ENCODE results near the gene SLC40A1.

DNA sequence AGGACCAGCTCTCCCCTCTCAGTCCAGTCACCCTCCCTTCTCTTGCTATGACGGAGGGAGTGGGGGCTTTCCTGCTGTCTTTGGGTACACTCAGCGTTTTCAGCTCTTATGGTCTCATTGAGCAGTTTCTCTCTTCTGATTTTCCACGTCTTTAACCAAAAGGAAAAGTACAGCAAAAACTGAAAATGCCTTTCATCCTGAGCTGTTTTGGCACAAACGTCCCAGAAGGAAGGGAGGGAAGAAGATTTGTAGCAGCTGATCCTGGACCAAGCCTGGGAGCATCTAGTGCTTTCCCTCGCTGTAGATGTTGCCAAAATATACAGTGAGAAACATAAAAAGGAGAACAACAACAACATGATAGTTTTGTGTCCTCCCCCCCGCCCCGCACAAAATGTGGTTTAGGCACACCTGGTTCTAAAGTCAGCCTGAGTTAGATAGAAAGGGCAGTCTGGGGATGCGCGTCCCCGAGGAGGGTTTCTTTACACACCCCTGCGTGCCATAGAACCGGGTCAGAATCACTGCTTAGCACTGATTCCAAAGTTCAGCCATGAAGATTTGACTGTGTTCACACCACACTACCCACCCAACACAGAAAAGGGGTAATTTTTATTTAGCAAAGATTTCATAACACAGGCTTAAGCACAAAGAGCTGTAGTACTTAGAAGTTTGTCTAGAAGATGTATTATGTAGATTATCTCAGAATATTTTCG, 53.4 kb downstream of the SLC40A1 start:
- TF ChIP-seq, protein P1, sequence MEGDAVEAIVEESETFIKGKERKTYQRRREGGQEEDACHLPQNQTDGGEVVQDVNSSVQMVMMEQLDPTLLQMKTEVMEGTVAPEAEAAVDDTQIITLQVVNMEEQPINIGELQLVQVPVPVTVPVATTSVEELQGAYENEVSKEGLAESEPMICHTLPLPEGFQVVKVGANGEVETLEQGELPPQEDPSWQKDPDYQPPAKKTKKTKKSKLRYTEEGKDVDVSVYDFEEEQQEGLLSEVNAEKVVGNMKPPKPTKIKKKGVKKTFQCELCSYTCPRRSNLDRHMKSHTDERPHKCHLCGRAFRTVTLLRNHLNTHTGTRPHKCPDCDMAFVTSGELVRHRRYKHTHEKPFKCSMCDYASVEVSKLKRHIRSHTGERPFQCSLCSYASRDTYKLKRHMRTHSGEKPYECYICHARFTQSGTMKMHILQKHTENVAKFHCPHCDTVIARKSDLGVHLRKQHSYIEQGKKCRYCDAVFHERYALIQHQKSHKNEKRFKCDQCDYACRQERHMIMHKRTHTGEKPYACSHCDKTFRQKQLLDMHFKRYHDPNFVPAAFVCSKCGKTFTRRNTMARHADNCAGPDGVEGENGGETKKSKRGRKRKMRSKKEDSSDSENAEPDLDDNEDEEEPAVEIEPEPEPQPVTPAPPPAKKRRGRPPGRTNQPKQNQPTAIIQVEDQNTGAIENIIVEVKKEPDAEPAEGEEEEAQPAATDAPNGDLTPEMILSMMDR (IDR thresholded peaks at IDR 0.05) = no peak
- no peak for TF ChIP-seq POLR2A (IDR thresholded peaks at IDR 0.05)
